Measurements from ENCODE around the gene WWOX.

Gene WWOX

GRCh38 chr16:78163772-78164670 is 64.6 kb downstream of the WWOX start:
- no peaks in the 10 kb centered on the region for H3K9me3 ChIP-seq (ENCODE audit: low read depth, low read length)
- H3K9ac ChIP-seq (ENCODE audit: insufficient read length) = no peak overlapping the region
- DNase-seq (ENCODE audit: low read depth, low spot score) = no peak
- no peak overlapping the region for H3K27ac ChIP-seq
- no peak overlapping the region for H3K4me3 ChIP-seq
- H3K36me3 ChIP-seq (ENCODE audit: insufficient read depth, low read length) = no peaks in the 10 kb centered on the region
- TF ChIP-seq EZH2 (IDR thresholded peaks at IDR 0.05) (no peak), FOXP2 (optimal IDR thresholded peaks at IDR 0.05; ENCODE audit: control extremely low read depth, extremely low read length, insufficient read depth) (no peak), POLR2AphosphoS5 (IDR thresholded peaks at IDR 0.05; ENCODE audit: borderline replicate concordance, low read depth, low read length) (no peak)

- H3K27ac ChIP-seq = no peak overlapping the region
- no peak for DNase-seq (ENCODE audit: low read depth, low spot score)
- H3K4me3 ChIP-seq = no peak overlapping the region
- TF ChIP-seq EZH2 (IDR thresholded peaks at IDR 0.05) (no peak), FOXP2 (optimal IDR thresholded peaks at IDR 0.05; ENCODE audit: control extremely low read depth, extremely low read length, insufficient read depth) (no peak), POLR2AphosphoS5 (IDR thresholded peaks at IDR 0.05; ENCODE audit: borderline replicate concordance, low read depth, low read length) (no peak)
- no peaks in the 10 kb centered on the region for H3K36me3 ChIP-seq (ENCODE audit: insufficient read depth, low read length)
- no peak overlapping the region for H3K9ac ChIP-seq (ENCODE audit: insufficient read length)
- no peaks in the 10 kb centered on the region for H3K9me3 ChIP-seq (ENCODE audit: low read depth, low read length)
Measured at GRCh38 chr16:78170494-78170933, 71.1 kb downstream of the WWOX start.

GRCh38 chr16:78175287-78175686 is 75.8 kb downstream of the WWOX start:
- Histone ChIP-seq H3K9me3 (ENCODE audit: low read depth, low read length) (no peaks in the 10 kb centered on the region), H3K27ac (no peak overlapping the region), H3K4me3 (no peak overlapping the region), H3K36me3 (ENCODE audit: insufficient read depth, low read length) (no peaks in the 10 kb centered on the region), H3K9ac (ENCODE audit: insufficient read length) (no peak overlapping the region)
- TF ChIP-seq POLR2AphosphoS5 (IDR thresholded peaks at IDR 0.05; ENCODE audit: borderline replicate concordance, low read depth, low read length) (no peak), FOXP2 (optimal IDR thresholded peaks at IDR 0.05; ENCODE audit: control extremely low read depth, extremely low read length, insufficient read depth) (no peak), EZH2 (IDR thresholded peaks at IDR 0.05) (no peak)
- no peak for DNase-seq (ENCODE audit: low read depth, low spot score)

- Histone ChIP-seq H3K9me3 (ENCODE audit: low read depth, low read length) (no peaks in the 10 kb centered on the region), H3K27ac (no peak overlapping the region), H3K36me3 (ENCODE audit: insufficient read depth, low read length) (no peaks in the 10 kb centered on the region), H3K9ac (ENCODE audit: insufficient read length) (no peak overlapping the region), H3K4me3 (no peak overlapping the region)
- DNase-seq (ENCODE audit: low read depth, low spot score) = no peak
- TF ChIP-seq FOXP2 (optimal IDR thresholded peaks at IDR 0.05; ENCODE audit: control extremely low read depth, extremely low read length, insufficient read depth) (no peak), EZH2 (IDR thresholded peaks at IDR 0.05) (no peak), POLR2AphosphoS5 (IDR thresholded peaks at IDR 0.05; ENCODE audit: borderline replicate concordance, low read depth, low read length) (no peak)
Measured at GRCh38 chr16:78176435-78176834, 77.0 kb downstream of the WWOX start.

- H3K4me3 ChIP-seq = no peak overlapping the region
- H3K36me3 ChIP-seq (ENCODE audit: insufficient read depth, low read length) = no peaks in the 10 kb centered on the region
- no peak for DNase-seq (ENCODE audit: low read depth, low spot score)
- TF ChIP-seq POLR2AphosphoS5 (IDR thresholded peaks at IDR 0.05; ENCODE audit: borderline replicate concordance, low read depth, low read length) (no peak), EZH2 (IDR thresholded peaks at IDR 0.05) (no peak), FOXP2 (optimal IDR thresholded peaks at IDR 0.05; ENCODE audit: control extremely low read depth, extremely low read length, insufficient read depth) (no peak)
- no peak overlapping the region for H3K27ac ChIP-seq
- H3K9ac ChIP-seq (ENCODE audit: insufficient read length) = no peak overlapping the region
- H3K9me3 ChIP-seq (ENCODE audit: low read depth, low read length) = no peaks in the 10 kb centered on the region
Measured at GRCh38 chr16:78177218-78177617, 77.8 kb downstream of the WWOX start.

GRCh38 chr16:78177987-78178386 is 78.5 kb downstream of the WWOX start:
- Histone ChIP-seq H3K4me3 (no peak overlapping the region), H3K9ac (ENCODE audit: insufficient read length) (no peak overlapping the region), H3K27ac (no peak overlapping the region), H3K9me3 (ENCODE audit: low read depth, low read length) (no peaks in the 10 kb centered on the region), H3K36me3 (ENCODE audit: insufficient read depth, low read length) (no peaks in the 10 kb centered on the region)
- TF ChIP-seq EZH2 (IDR thresholded peaks at IDR 0.05) = no peak
- no peak for TF ChIP-seq POLR2AphosphoS5 (IDR thresholded peaks at IDR 0.05; ENCODE audit: borderline replicate concordance, low read depth, low read length)
- no peak for TF ChIP-seq FOXP2 (optimal IDR thresholded peaks at IDR 0.05; ENCODE audit: control extremely low read depth, extremely low read length, insufficient read depth)
- no peak for DNase-seq (ENCODE audit: low read depth, low spot score)

- TF ChIP-seq FOXP2 (optimal IDR thresholded peaks at IDR 0.05; ENCODE audit: control extremely low read depth, extremely low read length, insufficient read depth) (no peak), EZH2 (IDR thresholded peaks at IDR 0.05) (no peak), POLR2AphosphoS5 (IDR thresholded peaks at IDR 0.05; ENCODE audit: borderline replicate concordance, low read depth, low read length) (no peak)
- H3K9me3 ChIP-seq (ENCODE audit: low read depth, low read length) = no peaks in the 10 kb centered on the region
- DNase-seq (ENCODE audit: low read depth, low spot score) = no peak
- no peak overlapping the region for H3K9ac ChIP-seq (ENCODE audit: insufficient read length)
- H3K36me3 ChIP-seq (ENCODE audit: insufficient read depth, low read length) = no peaks in the 10 kb centered on the region
- no peak overlapping the region for H3K4me3 ChIP-seq
- H3K27ac ChIP-seq = no peak overlapping the region
Measured at GRCh38 chr16:78179666-78180065, 80.2 kb downstream of the WWOX start.

- H3K9me3 ChIP-seq (ENCODE audit: low read depth, low read length) = no peaks in the 10 kb centered on the region
- TF ChIP-seq FOXP2 (optimal IDR thresholded peaks at IDR 0.05; ENCODE audit: control extremely low read depth, extremely low read length, insufficient read depth) = no peak
- TF ChIP-seq POLR2AphosphoS5 (IDR thresholded peaks at IDR 0.05; ENCODE audit: borderline replicate concordance, low read depth, low read length) = no peak
- no peak for TF ChIP-seq EZH2 (IDR thresholded peaks at IDR 0.05)
Measured at GRCh38 chr16:78180349-78180748, 80.9 kb downstream of the WWOX start.

More at GRCh38 chr16:78180349-78180748, 80.9 kb downstream of the WWOX start:
- H3K9ac ChIP-seq (ENCODE audit: insufficient read length) = no peak overlapping the region
- no peak for DNase-seq (ENCODE audit: low read depth, low spot score)
- H3K36me3 ChIP-seq (ENCODE audit: insufficient read depth, low read length) = no peaks in the 10 kb centered on the region
- H3K4me3 ChIP-seq = no peak overlapping the region
- H3K27ac ChIP-seq = no peak overlapping the region

All from SK-N-MC (cell line).